LNCaP clone FGC (cell line): ENCODE measurements around the gene CEBPB.
A peak's percentile ranks its signal among the peaks of the same experiment; 100 is the strongest.
"Not testable (repeated sequence)": the region's sequence is repeated elsewhere in the genome, so short reads cannot be mapped to it uniquely, and the experiment has no call there.

Experiments used
- DNase-seq: peaks from one replicate; pipeline ENCODE4 v3.0.0-alpha.2; 2011; ENCODE audit warnings: low read depth
- H3K4me3 ChIP-seq: 2 replicates; pipeline ENCODE4 v1.5.1; 2011; ENCODE audit warnings: mild to moderate bottlenecking, low read depth, low read length, control low read depth
- TF ChIP-seq, protein P1 (sequence below): IDR thresholded peaks from 2 replicates; pipeline ENCODE4 v1.5.1; 2012; ENCODE audit warnings: mild to moderate bottlenecking; ENCODE audit not compliant: control insufficient read depth, insufficient read depth; ENCODE audit errors: extremely low read depth

CEBPB gene

DNA sequence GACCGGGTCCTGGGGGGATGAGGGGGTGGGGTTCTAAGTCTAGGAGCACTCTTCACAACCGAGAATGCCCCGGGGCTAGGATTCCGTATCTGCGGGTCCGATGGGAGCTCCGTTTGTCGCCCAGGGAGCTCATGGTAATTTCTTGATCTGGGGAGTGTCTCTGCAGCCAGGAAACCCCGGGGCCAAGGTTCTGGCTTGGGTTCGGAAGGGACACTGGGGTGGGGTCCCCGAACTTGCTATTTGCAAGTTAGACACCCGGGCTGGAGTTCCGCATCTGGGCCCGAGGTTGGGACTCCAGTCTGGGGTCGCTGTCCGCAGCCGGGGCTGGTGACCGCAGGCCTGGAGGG is 37.5 kb upstream of the CEBPB start:
- DNase-seq, result no peak
- TF ChIP-seq, protein P1, sequence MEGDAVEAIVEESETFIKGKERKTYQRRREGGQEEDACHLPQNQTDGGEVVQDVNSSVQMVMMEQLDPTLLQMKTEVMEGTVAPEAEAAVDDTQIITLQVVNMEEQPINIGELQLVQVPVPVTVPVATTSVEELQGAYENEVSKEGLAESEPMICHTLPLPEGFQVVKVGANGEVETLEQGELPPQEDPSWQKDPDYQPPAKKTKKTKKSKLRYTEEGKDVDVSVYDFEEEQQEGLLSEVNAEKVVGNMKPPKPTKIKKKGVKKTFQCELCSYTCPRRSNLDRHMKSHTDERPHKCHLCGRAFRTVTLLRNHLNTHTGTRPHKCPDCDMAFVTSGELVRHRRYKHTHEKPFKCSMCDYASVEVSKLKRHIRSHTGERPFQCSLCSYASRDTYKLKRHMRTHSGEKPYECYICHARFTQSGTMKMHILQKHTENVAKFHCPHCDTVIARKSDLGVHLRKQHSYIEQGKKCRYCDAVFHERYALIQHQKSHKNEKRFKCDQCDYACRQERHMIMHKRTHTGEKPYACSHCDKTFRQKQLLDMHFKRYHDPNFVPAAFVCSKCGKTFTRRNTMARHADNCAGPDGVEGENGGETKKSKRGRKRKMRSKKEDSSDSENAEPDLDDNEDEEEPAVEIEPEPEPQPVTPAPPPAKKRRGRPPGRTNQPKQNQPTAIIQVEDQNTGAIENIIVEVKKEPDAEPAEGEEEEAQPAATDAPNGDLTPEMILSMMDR, result no peak
- H3K4me3 ChIP-seq, result peak overlapping the region; percentile 95

DNA sequence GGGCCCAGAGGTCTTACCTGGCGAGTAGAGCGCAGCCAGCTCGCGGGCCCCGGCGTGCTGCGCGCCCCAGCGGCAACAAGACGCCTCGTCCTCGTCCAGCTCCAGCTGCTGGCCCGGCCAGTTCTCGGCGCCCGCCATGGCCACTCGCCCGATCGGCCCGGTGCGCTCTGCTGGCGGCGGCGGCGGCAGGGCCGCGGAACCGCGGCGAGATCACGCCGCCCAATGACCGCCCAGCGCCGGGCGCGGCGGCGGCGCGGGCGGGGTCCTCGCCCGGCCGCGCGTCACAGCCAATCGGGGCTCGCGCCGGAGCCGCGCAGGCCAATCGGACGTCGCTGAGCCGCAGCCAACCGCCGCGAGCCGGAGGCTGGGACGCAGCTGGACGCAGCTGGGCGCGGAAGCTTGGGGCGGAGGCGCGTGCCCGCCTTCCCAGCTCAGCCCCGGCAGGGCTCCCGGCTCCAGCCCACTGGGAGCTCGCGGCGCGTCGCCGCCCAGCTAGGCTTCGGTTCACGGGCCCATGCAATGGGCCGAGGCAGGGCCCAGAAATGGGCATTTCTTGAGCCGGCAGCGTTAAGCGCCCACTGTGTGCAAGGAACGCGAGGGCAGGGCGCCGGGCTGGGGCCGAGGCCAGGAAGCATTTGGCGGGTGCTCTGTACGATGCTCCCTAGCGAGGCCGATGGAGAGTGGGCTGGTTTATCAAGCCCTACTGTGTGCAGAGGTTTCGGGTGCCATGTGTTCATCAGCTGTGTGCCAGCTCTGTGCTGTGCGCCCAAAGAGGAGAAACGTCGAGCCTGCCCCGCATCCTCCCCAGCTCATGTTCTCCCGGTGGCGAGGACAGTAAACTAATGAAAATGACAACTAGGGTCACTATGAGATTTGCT is 36.9 kb upstream of the CEBPB start, which contains the start of gene PEDS1:
TSS of gene PEDS1 (minus strand) at position 224 of the 878 bp plus-strand sequence. CDS start at position 138, 86 bp downstream.
- peak within 1 kb of the TSS; percentile 95 for H3K4me3 ChIP-seq
- TF ChIP-seq, protein P1, result 0 out of 2 replicates have a peak, but pooled peaks have one; percentile 1
- DNase-seq, result peak; percentile 52

DNA sequence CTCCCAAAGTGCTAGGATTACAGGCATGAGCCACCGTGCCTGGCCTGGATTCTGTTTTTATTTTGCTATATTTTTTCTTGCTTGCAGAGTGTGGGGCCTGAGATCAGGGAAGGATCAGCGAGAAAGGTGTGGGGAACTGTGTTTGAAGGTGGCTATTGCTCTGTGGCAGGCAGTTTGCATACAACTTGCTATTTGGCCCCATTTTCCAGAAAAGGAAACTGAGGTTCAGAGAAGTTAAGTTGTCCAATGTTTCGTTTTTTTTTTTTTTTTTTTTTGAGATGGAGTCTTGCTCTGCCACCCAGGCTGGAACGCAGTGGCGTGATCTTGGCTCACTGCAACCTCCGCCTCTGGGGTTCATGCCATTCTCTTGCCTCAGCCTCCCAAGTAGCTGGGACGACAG is 29.1 kb upstream of the CEBPB start:
- not testable (repeated sequence) for H3K4me3 ChIP-seq, DNase-seq

DNA sequence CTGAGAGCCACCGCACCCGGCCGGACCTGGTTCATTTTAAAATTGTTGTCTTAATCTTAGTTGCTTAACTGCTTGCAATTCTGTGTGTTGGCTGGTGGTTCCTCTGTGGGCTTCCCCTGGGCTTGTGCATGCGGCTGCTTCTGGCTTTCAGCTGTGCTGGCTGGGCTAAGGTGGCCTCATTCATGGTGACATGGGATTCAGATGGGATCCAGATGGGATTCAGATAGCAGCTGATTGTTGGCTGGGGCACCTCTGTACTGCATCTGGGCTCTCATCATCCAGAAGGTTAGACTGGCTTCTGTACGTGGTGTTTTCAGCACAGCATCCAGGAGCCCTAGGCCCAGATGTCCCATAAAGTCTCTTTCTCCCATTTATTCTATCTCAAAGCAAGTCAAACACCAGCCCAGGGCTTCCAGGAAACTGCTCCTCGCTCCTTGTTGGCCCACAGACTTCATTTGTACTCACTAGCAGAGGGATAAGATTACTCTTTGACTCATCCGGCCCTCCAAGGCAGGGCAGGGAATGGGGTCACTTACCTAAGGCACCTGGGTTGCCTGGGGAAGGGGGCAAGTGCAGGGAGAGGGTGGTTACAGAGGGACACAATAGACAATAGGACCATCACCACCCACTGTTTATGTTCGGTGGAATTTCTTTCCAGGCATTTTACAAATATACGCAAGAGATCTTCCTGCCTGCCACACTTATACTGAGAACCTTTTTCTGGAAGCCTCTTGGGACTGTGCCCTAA is 26.9 kb upstream of the CEBPB start:
- TF ChIP-seq, protein P1, result no peak
- DNase-seq, result no peak

DNA sequence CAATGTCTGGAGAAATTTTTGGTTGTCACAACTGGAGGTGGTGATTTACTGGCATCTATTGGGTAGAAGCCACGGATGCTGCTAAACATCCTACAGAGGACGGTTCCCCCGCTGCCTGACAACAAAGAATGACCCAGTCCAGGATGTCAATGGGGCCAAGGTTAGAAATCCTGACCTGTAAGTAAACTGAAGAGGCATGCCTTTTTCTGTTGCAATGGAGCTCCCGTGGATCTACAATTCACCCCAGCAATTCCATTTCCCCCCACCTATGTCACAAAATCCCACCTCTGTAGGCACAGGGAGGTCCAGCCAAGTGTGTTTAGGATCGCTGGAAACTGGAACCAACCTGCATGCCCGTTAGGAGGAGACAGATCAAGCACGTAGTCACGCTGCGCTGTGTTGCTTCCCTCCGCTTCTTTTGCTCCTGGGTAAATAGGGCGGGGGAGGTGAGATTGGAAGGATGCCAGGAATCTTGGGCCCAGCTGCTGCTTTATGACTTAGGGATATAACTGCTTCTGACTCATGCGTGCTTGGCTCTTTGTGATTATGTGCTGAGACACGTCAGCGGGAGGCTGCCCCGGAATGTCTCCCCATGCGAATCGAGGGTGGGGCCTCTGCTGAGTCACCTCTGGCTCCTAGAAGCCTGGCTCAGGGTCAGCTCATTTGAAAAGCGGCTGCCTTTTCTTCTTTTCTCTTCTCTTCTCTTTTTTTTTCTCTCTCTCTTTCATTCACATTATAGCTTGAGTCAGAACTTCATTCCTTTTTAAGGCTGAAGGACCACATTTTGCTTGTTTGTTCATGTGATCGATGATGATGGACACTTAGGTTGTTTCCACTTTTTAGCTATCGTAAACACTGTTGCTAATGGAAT is 24.7 kb upstream of the CEBPB start:
- peak overlapping the region; percentile 39 for H3K4me3 ChIP-seq
- TF ChIP-seq, protein P1, result 0 out of 2 replicates have a peak, but pooled peaks have one; percentile 5

More for the DNA sequence above, 26.9 kb upstream of the CEBPB start:
- H3K4me3 ChIP-seq, result no peak overlapping the region

DNA sequence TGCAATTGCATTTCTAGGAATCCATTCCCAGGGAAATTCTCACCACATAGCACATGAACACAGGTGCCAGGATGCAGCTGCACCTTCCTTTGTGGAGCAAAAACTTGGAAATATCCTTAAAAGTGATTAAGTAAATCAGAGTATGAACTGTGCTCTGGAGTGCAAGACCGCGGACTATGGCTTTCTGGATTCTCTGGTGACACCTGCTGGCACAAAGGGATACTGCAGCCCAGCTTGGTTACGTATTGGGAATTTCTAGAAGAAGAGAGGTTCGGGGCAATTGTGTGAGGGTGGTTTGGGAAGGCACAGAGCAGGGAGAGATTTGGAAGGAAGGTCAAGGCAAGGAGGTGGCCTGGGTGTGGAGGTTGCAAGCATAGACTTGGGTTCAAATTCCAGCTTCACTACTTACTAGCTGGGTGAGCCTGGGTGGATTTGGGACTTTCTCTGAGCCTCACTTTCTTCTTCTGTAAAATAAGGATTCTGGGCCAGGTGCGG is 21.3 kb upstream of the CEBPB start:
- no peak for DNase-seq
- no peak overlapping the region for H3K4me3 ChIP-seq
- TF ChIP-seq, protein P1, result peak; percentile 96

More for the DNA sequence above, 24.7 kb upstream of the CEBPB start:
- DNase-seq, result peak; percentile 98
